Activated gamma-delta T cell treated with Interleukin-2 at 50 U/mL for 16 hours (primary cell): ENCODE measurements around the gene STIM2.
"Not testable (repeated sequence)": the region's sequence is repeated elsewhere in the genome, so short reads cannot be mapped to it uniquely, and the experiment has no call there.

ENCODE experiments used
- DNase-seq: peaks from one replicate; pipeline ENCODE4 v3.0.0-alpha.2; 2020

Gene STIM2

DNA sequence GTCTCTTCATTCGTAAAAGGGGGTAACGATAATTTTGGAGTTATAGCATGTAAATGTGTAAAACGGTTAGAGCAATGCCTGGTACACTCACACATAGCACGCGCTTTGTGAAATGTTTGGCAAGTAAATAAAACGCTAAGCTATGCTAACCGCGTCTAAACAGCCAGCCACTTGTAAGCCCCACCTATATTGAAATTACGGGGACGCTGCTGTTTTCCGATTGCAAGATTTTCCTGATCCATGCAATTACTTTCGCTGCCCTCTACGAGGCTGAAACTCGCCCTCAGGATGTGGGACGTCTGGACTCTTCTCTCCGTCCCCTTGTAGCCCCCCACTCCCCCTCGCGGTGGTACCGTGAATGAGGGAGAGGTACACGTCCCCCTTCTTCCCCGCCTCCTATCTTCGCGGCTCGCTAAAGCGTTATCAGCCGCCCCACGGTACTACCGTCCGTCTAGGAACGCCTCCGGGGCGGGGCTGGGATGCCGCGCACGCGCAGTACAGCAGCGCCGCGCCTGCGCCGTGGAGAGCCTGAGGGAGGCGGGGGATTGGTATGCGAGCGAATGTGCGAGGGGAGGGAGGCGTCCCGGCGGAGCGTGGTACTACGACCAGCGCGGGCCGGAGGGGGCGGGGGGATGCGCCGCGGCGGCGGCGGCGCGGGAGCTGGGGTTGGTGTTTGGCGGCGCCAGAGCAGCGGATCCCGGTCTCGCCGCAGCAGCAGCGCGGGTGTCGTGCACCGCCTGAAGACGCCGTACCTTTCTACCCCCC lies at the start of gene STIM2:
TSS of gene STIM2 (plus strand) at position 685 of the 765 bp plus-strand sequence.
- peak; percentile 97 for DNase-seq

DNA sequence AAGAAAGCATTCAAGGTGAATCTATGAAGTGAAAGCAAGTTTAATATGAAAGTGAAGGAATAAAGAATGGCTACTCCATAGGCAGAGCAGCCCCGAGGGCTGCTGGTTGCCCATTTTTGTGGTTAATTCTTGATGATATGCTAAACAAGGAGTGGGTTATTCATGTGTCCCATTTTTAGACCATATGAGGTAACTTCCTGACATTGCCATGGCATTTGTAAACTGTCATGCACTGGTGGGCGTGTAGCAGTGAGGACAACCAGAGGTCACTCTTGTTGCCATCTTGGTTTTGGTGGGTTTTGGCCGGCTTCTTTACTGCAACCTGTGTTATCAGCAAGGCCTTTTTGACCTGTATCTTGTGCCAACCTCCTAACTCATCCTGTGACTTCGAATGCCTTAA lies 49.1 kb upstream of the STIM2 start:
- not testable (repeated sequence) for DNase-seq

DNA sequence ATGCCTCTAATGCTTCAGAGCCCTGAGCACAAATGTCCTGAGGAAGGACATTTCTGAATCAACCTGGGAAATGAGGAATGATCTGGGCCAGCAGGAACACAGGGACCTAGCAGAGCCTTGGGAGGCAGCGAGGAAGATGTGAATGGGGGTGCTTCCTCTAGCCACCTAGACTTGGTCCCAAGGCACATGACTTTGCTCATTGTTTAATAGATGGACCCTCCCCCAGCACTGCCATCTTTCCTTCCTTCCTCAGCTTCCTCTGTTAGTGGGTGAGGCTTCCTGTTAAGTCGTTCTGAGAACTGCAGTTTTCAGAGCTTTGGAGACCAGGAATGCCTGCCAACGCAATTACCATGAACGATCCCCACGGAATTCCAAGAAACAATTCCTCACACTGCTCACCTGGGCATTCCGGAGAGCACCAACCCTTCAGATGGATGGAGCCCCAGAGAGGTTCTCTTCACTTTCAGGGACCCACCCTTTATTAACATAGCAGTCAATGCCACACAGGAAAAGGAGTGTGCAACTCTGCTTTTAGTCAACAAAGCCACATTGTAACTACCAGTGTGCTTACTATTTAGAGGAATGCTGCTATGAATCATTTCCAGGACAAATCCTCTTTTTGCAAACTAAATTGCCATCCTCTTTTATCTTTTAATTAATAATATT lies 48.5 kb upstream of the STIM2 start:
- no peak for DNase-seq

DNA sequence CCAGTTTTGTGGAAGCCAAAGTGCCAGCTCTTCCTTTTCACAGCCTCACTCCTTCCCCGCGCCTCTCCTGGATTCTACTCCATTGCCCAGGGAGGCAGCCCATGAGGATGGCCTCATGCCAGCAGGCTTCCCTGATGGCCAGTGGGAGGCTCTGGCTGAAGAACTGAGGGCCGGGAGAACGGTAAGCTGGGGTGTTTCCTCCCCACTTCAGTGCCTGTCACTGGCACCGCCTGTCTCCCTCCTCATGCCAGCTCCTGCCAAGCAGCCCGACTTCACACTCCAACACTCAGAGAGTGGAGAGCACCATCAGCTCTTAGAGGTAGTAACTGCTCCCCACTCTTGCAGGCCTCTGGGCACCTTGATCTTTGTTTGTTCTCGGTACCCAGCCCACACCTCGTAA lies 46.9 kb upstream of the STIM2 start:
- DNase-seq = no peak

DNA sequence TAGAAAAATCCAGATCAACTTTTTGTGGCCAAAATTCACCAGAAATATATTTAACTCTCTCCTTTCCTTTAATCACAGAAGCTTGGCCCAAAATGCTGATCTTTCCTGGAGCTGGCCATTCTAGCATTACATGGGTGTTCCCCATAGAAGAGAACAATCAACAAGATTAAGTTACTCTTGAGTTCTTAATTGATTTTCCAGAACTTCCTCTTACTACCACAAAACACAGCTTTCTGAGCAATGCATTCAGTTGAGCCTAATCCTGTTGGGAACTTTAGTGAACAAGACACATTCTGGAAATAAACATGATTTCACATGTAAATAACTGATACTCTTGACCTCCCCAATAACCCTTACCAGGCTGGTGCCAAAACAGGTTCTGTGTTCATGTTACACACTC lies 45.4 kb upstream of the STIM2 start:
- DNase-seq = no peak

DNA sequence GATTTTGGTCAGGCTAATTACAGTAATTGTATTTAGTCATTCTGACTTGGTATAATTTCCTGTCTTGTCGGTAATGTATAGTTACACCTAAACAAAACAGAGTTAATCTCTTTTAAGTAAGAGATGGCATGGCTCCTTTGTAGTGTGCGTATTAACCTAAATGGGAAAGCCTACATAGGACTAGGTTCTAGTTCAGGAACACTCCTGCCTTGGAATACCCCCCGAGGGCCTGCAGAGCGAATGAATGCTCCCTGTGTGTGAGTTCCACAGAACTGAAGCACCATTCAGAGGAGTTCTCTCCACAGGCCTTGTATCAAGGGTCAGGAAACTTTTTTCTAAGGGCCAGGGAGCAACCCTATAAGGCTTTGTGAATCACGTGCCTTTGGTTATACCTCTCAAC lies 44.9 kb upstream of the STIM2 start:
- no peak for DNase-seq

DNA sequence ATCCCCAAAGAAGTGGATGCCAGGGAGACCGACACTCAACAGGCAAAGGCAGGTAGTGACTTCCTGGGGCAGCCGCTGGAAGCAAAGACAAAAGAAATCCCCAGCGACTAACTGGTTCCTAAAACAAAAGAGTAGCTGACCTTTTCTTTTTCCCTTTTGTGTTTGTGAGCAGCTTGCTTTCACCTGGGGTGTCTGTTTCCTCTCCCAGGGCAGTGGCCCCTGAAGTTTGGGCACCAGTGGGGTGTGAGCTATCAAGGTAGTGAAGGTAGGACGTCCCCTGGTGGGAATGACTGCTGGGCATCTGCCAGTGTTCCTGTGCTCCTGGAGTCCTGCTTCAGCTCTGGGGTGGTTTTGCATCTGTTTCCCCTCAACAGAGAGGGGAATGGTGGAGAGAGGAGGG lies 41.6 kb upstream of the STIM2 start:
- DNase-seq = no peak

DNA sequence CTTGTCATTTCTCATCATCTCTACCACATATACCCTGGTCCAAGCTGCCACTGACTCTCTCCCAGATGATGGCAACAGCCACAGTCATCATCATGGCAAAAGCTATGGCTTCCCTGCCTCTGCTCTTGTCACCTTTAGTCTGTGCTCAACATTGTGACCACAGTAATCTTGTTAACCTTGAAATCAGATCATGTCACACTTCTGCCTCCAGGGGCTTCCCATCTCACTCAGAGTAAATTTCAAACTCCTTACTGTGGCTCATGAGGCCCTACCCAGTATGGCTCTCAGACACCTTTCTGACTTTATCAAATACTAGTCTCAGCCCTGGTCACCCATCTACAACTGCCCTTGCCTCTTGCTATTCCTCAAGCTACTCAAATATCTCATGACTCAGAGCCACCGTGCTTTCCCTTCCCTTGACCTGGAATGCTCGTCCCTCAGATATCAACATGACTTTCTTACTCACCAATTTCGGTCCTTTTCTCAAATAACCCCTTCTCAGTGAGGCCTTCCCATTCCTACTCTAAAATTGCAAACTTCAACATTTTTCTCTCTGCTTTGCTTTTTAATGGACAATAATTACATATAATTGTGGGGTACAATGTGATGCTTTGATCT lies 41.1 kb upstream of the STIM2 start:
- no peak for DNase-seq

DNA sequence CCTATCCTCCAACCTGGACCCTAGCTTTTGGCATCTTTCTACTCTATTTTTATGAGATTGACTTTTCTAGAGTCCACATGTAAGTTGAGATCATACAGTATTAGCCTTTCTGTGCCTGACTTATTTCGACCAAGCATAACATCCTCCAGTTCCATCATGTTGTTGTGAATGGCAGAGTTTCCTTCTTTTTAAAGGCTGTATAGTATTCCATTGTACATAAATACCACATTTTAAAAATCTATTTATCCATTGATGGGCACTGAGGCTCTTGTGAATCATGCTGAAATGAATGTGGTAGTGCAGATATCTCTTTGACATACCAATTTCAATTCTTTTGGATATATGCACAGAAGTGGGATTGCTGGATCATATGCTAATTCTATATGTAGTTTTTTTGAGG lies 40.3 kb upstream of the STIM2 start:
- no peak for DNase-seq

DNA sequence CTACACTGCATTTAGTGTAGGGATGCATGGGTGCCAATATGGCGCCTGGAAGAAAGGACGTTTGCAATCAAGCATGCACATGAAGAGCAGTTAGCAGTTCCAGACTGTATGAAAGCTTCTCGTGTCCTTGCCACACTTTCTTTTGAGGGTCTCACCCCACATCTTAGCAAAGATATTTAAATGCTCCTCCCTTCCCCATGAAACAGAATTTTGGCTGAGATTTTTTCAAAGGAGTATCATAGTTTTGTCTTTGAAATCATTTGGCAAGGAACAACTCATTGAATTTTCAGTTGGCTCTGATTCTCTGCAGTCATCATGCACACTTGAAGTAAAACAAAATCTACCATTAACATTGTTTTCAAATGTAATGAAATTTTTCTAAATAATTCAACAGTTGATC lies 39.6 kb upstream of the STIM2 start:
- DNase-seq = no peak

DNA sequence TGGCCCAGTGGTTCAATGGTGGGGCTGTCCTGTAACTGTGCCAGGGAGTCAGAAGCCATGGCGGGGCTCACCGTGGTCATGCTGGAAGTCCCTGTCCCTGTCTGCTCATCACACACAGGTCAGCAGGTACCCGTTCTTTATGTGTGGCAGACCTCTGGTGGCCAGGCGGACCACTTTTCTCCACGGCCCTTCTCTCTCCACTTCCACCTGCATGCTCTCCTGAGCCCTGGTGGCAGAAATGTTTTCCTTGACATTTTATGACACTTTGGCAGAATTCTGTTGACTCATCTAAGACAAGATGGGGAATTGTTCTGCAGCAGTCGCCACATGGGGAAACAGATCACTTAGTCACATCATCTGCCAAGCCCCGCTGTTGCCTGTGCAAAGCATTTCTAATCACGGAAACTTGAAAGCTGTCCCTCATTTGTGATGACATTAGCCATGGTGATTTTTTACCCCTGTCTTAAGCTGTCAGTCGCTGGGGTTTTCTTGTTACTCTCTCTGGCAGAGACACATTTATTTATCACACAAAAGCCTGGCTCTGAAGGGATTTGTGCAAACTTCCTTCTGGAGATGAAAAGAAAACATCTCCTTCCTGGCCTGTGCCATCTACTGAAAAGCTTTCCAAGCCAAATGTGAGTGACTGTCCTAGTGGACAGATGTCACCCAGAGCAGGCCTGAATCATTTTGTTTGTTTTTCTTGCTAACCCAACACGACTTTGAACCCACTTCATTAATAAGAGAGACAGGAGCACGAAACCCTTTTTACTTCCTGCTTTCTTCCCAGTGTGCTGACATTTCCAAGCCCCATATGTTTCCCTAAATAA lies 38.8 kb upstream of the STIM2 start:
- DNase-seq = no peak

DNA sequence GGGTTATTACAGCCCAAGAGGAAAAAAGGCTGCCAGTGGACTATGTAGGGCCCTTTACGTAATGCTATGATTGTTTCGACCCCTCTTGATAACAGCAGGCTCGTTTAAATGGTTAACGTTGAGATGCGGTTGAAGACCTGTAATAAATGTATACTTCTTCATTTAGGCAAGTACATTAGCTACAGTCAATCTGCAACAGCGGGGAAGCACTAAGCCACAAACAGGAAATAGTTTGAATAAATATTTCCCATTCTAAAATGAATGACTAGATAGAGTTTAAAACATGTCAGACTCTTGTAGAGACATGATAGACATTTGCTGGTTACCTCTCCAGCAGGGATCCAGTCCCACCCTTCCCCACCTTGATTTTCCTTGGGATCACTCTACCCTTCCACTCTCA lies 38.1 kb upstream of the STIM2 start:
- DNase-seq = no peak

DNA sequence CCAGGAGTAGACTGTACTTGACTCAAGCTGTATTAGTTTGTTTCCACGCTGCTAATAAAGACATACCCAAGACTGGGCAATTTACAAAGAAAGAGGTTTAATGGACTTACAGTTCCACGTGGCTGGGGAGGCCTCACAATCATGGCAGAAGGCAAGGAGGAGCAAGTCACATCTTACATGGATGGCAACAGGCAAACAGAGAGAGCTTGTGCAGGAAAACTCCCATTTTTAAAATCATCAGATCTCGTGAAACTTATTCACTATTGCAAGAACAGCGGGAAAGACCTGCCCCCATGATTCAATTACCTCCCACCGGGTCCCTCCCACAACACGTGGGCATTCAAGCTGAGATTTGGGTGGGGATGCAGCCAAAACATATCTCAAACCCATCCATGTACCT lies 37.7 kb upstream of the STIM2 start:
- not testable (repeated sequence) for DNase-seq

DNA sequence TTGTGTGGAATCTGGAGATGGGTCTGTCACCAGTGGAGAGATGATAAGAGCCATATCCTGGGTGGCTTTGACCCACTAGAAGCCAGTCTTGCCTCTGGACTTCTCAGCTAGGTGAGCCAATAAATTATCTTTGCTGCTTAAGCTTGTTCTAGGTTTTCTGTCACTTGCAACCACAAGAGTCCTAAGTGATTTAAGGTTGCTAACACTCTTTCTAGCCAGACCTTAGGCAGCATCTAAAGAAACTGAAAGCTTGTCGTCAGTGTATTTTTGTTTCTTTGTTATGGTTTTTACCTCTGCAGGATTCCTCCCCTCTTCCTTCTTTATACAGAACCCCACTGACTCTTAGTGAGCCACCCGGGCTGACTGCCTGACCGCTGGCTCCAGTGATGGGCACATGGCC lies 37.1 kb upstream of the STIM2 start:
- no peak for DNase-seq

DNA sequence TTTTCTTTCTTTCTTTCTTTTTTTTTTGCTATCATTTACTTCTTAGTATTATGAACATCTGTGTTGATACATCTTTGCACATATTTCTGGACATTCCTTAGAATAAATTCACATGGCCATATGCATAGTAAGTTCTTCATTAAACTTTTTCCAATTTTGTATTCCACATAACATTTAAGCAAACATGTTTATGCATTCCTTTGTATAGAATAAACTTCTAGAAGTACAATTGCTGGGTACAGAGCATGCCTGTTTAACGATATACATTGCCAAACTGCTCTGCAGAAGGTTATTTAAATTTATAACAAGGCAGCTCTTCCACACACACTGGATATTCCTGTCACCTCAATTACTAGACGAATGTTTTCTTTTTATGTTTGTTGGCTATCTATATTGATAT lies 36.0 kb upstream of the STIM2 start:
- no peak for DNase-seq

DNA sequence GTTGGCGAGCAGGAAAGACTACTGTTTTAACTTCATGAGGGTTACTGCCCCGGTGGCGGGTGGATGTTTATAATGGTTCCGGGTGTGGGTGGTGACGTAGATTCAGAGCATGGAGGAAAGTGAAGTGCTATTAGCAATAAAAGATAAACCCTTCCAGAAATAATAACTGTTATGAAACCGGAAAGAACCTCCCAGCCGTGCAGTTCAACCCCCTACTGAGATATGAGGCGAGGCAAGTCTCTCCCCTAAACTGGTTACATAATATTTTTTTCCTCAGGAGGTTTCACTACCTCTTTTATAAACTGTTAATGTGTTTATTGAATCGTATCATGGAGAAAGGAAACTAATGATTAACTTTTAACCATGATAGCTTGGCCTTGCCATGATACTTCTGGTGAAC lies 33.9 kb upstream of the STIM2 start:
- DNase-seq = no peak

DNA sequence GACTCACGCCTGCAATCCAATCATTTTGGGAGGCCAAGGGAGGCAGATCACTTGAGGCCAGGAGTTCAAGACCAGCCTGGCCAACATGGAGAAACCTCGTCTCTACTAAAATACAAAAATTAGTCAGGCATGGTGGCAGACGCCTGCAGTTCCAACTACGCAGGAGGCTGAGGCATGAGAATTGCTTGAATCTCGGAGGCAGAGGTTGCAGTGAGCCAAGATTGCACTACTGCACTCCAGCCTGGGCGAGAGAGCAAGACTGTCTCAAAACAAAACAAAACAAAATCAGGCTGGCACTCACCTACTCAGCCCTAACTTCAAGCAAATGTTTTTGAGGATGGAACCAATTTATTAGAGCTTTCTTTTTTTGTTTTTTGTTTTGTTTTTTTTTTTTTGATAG lies 33.3 kb upstream of the STIM2 start:
- not testable (repeated sequence) for DNase-seq

DNA sequence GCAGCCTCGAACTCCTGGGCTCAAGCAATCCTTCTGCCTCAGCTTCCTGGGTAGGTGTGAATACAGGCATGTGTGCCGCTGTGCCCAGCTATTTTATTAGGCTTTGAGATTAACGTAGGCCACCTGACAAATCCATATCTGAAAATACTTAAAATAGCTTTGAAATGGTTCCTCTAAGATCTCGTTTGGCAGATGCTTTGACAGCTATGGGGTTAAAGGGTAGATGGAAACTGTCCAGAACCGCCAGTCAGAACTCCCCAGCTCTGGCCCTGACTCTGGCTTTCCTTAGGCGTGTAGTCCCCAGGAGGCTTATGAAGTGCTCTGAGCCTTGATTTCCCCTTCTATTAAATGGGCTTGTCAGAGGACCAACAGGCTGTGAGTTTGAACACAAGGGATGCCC lies 32.8 kb upstream of the STIM2 start:
- no peak for DNase-seq

DNA sequence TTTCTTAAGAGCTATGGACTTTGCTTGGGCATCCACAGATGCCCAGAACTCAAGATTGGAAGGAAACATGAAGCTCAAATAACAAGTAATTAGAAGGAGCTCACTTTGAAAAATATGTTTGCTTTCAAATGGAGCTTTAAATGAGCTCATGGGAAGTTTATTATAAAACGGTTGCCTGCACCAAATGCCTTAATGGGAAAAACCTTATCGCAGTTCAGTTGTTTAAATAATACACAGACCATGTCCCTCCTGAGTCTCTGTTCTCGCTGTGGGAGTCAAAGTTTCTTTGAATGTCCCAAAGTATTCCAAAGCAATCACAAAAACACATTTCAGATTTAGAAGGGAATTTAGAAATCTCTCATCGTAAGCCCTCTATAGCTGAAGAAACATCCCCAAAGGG lies 31.6 kb upstream of the STIM2 start:
- DNase-seq = no peak

DNA sequence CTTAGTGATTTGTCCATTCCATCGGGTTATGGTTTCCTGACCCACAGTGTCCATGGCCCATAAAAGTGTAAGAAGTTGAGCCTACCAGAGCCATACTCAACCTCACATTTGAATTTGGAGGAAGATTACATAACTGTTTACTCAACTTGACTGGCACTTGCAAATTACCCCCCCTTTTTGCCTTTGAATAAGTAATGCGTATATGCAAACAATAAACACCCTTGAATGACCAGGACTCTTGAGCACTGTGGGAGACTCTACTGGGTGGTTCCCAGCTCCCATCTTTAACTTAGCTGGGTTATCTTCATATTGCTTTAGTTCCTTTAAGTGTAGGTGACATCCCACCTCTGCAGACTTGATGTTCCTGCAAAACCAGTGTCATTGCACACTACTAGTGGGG lies 30.6 kb upstream of the STIM2 start:
- no peak for DNase-seq

DNA sequence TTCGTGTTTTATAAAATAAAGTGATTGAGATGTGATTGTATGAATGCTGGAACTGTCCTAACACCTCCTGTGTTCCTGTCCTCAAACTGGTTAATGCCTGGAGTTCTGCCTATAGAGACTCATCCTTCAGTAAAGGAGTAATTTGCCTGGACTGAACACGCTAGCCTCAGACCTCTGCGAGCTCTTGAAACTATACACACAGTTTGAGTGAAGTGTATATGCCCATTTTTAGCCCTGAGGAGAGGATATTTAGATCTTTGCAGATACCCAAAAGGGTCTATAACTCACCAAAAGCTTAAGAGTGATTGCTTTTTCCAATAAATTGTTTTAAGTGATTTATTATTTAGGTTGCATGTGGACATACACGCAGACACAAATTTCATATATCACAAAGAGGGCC lies 29.9 kb upstream of the STIM2 start:
- no peak for DNase-seq

DNA sequence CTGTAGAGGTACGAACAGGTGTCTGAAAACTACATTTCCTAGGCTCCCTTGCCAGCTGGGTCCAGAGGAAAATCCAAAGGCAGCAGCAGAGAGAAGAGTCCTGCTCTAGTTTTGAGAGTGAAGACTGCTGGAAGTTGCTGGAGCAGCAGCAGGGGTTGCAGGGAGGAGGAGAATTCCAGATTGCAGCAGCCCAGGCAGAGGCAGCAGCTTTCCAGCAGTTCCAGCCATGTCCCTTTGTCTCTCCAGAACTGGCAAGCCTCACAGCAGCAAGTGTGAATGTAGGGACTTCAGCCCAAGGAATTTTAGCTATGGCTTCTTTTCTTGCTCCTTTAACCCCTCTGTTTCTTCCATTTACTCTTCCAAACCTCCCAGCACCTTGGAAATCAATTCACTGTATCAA lies 24.1 kb upstream of the STIM2 start:
- DNase-seq = no peak
